ENCODE measurements around the gene OPCML. TPM values are rescaled to one million over a fixed set of nuclear protein-coding genes. Genes with fewer than 3 reads are reported as not detected.

OPCML gene
- total RNA-seq, 2 donors from 2014 or later: not detected

DNA sequence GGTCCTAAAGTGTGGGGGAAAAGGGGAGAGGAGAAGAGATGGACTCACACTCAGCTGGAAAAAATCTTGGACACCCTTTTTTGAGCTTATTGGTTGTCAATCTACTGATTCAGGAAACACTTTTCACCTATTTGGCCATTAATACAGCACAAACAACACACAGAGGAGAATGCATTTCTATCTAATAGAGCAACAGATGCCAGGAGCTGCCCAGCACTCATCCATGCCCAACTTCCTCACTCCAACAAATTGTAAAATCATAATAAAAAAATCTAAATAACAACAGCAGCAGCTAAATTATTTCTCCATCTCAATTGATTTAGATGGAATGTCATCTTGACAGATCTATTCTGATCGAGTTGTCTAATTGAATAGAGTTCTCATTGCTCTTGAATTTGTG, 628.2 kb downstream of the OPCML start:
- Mint-ChIP-seq H3K4me3 (no peak overlapping the region), H3K9me3 (no peaks in the 10 kb centered on the region), H3K27me3 (peaks cover 12% of the 10 kb centered on the region), H3K4me1 (no peaks in the 10 kb centered on the region), H3K27ac (no peak overlapping the region), H3K36me3 (ENCODE audit: low read depth) (no peaks in the 10 kb centered on the region)
- ATAC-seq (replicated peaks): no peak

DNA sequence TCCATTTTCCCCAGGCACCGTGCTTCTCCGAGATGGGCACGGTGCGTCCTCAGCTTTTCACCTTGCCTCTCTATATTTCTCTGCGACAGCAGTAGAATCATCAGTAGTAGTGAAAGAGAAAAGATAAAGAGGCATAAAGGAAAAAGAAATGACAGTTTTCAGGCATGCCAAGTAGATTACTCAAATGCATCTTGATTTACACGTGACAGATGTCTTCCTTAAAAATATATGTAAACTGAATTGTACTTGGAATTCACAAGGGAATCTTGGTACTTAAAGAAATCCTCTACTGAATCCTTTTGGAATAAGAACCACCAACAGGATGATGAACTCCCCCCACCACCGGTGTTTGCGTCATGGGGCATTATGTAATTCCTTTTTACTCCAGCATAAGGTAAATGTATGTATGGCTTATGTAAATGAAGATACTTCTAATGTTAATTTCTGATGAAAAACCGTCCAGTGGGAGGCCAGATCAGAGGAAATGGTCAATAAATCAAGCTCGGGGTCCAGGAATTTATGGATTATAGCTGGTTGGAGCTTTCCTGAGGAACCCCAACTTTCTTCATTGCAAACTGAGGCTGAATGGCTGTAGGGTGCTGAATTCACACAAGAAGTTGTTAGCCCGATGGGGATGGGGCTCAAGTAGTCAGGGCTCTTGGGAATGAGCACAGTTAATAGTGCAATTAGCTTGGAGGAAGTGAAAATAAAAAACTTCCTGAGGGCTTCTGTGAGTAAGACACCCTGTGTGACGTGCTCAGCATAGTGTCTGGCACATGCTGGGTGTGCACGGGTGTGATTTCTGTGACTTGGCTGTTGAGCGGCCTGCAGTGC, 630.4 kb downstream of the OPCML start:
- ATAC-seq (replicated peaks): no peak
- Mint-ChIP-seq H3K27me3 (peaks cover 12% of the 10 kb centered on the region), H3K4me1 (no peaks in the 10 kb centered on the region), H3K36me3 (ENCODE audit: low read depth) (no peaks in the 10 kb centered on the region), H3K9me3 (no peaks in the 10 kb centered on the region), H3K27ac (no peak overlapping the region), H3K4me3 (no peak overlapping the region)

DNA sequence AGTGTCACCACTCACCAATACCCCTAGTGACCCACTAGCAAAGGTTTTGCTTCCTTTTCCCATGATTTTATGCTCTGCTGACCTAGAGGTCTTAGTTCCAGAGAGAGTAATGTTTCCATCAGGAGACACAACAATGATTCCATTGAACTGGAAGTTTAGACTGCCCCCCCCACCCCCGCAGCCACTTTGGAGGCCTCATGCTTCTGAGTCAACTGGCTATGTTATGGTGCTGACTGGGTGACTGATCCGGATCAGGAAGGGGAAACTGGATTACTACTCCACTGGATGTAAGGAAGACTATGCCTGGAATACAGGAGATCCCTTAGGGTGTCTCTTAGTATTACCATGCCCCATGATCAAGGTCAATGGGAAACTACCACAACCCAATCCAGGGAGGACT, 633.6 kb downstream of the OPCML start:
- H3K27ac Mint-ChIP-seq: no peak overlapping the region
- no peak for ATAC-seq (replicated peaks)
- no peak overlapping the region for H3K4me3 Mint-ChIP-seq
- H3K9me3 Mint-ChIP-seq: no peaks in the 10 kb centered on the region
- H3K36me3 Mint-ChIP-seq (ENCODE audit: low read depth): no peaks in the 10 kb centered on the region
- no peaks in the 10 kb centered on the region for H3K4me1 Mint-ChIP-seq
- peaks cover 9% of the 10 kb centered on the region for H3K27me3 Mint-ChIP-seq

DNA sequence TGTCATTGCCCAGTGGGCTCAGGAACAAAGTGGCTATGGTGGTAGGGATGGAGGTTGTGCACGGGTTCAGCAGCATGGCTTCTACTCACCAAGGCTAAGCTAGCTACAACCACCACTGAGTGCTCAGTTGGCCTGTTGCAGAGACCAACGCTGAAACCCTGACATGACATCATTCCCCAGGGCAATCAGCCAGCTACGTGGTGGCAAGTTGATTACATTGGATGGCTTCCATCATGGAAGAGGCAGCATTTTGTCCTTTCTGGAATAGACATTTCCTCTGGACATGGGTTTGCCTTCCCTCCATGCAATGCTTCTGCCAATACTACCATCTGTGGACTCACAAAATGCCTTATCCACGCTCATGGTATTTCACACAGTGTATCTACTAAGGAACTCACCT, 634.3 kb downstream of the OPCML start:
- Mint-ChIP-seq H3K4me3 (no peak overlapping the region), H3K27me3 (peaks cover 8% of the 10 kb centered on the region), H3K9me3 (no peaks in the 10 kb centered on the region), H3K27ac (no peak overlapping the region), H3K36me3 (ENCODE audit: low read depth) (no peaks in the 10 kb centered on the region), H3K4me1 (no peaks in the 10 kb centered on the region)
- ATAC-seq (replicated peaks): no peak

DNA sequence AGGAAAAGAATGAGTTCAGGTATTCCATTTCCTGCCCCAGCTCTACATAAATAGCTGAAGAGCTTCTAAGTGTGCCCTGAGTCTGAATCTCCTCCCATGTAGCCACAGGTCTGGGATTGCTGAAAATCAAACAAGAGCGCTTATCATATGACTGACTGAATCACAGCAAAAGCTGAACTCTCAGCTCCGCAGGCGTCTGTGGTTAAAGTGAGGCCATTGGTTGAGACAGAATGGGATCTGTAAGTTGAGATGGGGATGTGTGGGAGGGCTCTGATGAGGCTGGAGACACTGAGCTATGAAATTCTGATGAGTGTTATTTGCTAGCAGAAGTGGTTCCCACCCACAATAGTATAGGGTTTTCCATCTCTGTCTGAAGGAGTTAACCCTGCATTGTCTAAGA, 637.0 kb downstream of the OPCML start:
- H3K36me3 Mint-ChIP-seq (ENCODE audit: low read depth): no peaks in the 10 kb centered on the region
- H3K4me1 Mint-ChIP-seq: no peaks in the 10 kb centered on the region
- H3K27me3 Mint-ChIP-seq: peaks cover under 1% of the 10 kb centered on the region
- ATAC-seq (replicated peaks): peak; percentile 39
- no peak overlapping the region for H3K4me3 Mint-ChIP-seq
- H3K27ac Mint-ChIP-seq: no peak overlapping the region
- no peaks in the 10 kb centered on the region for H3K9me3 Mint-ChIP-seq

DNA sequence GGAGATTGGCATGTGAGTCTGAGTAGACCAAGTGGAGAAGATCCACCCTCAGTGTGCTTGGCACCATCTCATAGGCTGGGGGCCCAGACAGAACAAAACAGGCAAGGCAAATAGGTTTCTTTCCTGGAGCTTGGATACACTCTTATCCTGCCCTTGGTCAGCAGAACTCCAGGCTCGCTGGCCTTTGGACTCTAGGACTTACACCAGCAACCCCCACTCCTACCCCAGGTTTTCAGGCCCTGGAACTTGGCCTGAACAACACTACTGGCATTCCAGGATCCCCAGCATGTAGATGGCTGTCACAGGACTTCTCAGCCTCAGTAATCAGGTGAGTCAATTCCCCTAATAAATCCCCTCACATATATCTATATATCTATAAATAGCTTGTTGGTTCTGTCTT, 637.7 kb downstream of the OPCML start:
- H3K27ac Mint-ChIP-seq: no peak overlapping the region
- H3K36me3 Mint-ChIP-seq (ENCODE audit: low read depth): no peaks in the 10 kb centered on the region

DNA sequence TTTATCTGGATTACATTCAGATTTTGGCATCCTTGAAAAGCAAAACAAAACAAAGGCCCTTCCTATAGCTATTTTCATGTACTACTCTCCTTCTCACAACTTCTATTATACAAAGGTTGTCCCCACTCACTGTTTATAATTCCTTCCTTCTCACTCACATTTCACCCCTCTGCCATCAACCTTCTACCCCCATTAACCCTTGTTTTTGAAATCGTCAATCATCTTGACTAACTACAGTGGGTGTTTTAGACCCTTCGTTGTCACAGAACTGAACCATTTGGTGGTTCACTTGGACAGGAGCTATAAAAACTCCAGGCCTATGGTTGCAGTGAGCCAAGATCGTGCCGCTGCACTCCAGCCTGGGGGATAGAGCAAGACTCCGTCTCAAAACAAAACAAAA, 639.4 kb downstream of the OPCML start:
- H3K9me3 Mint-ChIP-seq: no peaks in the 10 kb centered on the region
- H3K27ac Mint-ChIP-seq: no peak overlapping the region
- H3K36me3 Mint-ChIP-seq (ENCODE audit: low read depth): no peaks in the 10 kb centered on the region
- ATAC-seq (replicated peaks): no peak
- H3K4me1 Mint-ChIP-seq: no peaks in the 10 kb centered on the region
- peaks cover under 1% of the 10 kb centered on the region for H3K27me3 Mint-ChIP-seq
- H3K4me3 Mint-ChIP-seq: no peak overlapping the region

More for the DNA sequence above, 637.7 kb downstream of the OPCML start:
- Mint-ChIP-seq H3K4me3 (no peak overlapping the region), H3K27me3 (no peaks in the 10 kb centered on the region), H3K9me3 (no peaks in the 10 kb centered on the region), H3K4me1 (no peaks in the 10 kb centered on the region)
- ATAC-seq (replicated peaks): no peak

DNA sequence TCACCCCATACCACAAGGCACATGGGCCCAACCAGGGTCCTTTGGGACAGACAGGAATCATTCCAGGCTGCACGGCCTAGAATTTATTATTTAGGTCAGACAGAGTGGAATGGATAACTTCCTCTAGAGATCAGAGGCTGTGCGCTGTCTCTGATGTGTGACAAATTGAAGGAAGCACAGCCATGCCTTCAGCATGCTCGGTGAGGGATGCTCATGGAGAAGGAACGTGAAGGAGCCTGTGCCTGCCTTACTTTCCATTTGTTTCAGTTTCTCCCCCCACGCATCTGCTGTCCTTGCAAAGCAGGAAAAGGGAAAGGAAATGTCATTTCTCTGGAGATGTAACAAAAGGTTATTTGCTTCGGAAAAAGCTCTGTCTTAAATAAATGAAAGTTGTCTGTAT, 644.1 kb downstream of the OPCML start:
- H3K4me3 Mint-ChIP-seq: no peak overlapping the region
- ATAC-seq (replicated peaks): no peak
- no peaks in the 10 kb centered on the region for H3K9me3 Mint-ChIP-seq
- H3K36me3 Mint-ChIP-seq (ENCODE audit: low read depth): no peaks in the 10 kb centered on the region
- H3K27me3 Mint-ChIP-seq: peaks cover 7% of the 10 kb centered on the region
- H3K27ac Mint-ChIP-seq: no peak overlapping the region
- H3K4me1 Mint-ChIP-seq: no peaks in the 10 kb centered on the region

DNA sequence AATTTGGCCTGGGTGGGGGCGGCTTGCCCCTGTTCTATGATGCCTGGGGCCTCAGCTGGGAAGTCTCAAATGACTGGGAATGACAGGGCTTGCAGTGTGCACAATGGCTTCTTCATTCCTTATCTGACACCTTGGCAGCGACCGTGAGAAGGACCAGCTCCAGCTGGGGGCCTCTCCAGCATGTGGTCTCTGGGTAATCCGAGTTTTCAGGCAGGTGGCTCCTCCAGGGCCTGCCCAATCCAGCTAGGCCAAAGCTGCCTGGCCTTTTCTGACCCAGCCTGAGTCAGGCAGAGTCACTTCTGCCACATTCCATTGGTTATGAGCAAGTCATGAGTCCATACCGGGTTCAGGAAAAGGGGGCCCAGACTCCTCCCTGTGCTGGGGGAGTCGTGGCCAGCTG, 646.0 kb downstream of the OPCML start:
- no peak for ATAC-seq (replicated peaks)
- Mint-ChIP-seq H3K27ac (no peak overlapping the region), H3K4me3 (no peak overlapping the region), H3K9me3 (no peaks in the 10 kb centered on the region), H3K36me3 (ENCODE audit: low read depth) (no peaks in the 10 kb centered on the region), H3K4me1 (no peaks in the 10 kb centered on the region), H3K27me3 (peaks cover 7% of the 10 kb centered on the region)

DNA sequence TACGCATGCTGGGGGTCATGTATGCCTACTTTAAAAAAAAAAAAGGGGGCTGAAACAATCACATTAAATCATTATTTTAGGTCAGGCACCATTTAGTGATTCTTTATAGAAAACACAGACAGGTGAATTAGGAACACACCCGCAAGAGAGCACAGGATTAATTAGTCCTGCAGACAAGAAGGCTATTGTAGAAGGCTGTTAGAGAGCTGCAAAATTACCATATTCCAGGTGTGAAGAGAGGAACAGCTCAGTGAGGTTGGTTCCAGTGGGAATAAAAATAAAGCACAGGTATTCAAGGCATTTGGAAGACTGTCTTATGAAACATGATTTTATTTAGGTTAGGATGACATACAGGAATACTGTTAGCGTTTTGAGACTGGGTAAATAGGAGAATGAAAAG, 649.1 kb downstream of the OPCML start:
- Mint-ChIP-seq H3K36me3 (ENCODE audit: low read depth) (no peaks in the 10 kb centered on the region), H3K27ac (no peak overlapping the region), H3K4me1 (no peaks in the 10 kb centered on the region), H3K4me3 (no peak overlapping the region), H3K27me3 (peaks cover 13% of the 10 kb centered on the region), H3K9me3 (no peaks in the 10 kb centered on the region)
- ATAC-seq (replicated peaks): no peak

DNA sequence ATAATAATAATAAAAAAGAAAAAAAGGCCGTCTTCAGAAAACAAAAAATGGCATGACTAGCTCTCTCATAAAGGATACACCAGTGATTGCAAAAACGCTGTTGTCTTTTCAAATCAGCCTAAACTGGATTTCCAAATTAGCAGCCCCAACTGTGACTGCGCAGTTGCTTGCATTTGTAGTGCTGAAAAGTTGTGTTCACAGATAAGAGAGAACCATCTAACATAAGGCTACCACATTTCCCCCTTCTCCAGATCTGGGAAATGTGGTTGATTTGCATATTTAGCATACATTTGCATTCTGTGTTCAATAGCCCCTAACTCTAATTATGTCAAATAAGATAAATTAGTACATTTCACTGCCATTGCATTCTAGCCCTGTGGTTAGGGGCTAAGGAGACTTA, 650.7 kb downstream of the OPCML start:
- ATAC-seq (replicated peaks): no peak
- no peaks in the 10 kb centered on the region for H3K9me3 Mint-ChIP-seq
- H3K4me1 Mint-ChIP-seq: no peaks in the 10 kb centered on the region
- H3K27ac Mint-ChIP-seq: no peak overlapping the region
- H3K4me3 Mint-ChIP-seq: no peak overlapping the region
- H3K36me3 Mint-ChIP-seq (ENCODE audit: low read depth): no peaks in the 10 kb centered on the region
- H3K27me3 Mint-ChIP-seq: peaks cover 10% of the 10 kb centered on the region

DNA sequence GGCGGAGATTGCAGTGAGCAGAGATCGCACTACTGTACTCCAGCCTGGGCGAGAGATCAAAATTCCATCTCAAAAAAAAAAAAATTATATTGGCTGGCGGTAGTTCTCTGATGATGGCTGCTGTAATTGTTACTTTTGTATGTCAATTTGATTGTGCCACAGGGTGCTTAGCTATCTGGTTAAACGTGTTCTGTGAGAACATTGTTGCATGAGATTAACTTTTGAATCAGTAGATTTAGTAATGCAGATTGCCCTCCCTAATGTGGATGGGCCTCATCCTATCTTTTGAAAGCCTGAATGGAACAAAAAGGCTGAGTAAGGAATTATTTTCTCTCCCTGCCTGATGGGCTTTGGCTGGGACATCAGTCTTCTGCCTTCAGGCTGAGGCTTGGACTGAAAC, 654.2 kb downstream of the OPCML start:
- Mint-ChIP-seq H3K9me3 (no peaks in the 10 kb centered on the region), H3K4me3 (no peak overlapping the region), H3K27me3 (peaks cover 13% of the 10 kb centered on the region), H3K36me3 (ENCODE audit: low read depth) (no peaks in the 10 kb centered on the region), H3K4me1 (no peaks in the 10 kb centered on the region), H3K27ac (no peak overlapping the region)
- ATAC-seq (replicated peaks): no peak

DNA sequence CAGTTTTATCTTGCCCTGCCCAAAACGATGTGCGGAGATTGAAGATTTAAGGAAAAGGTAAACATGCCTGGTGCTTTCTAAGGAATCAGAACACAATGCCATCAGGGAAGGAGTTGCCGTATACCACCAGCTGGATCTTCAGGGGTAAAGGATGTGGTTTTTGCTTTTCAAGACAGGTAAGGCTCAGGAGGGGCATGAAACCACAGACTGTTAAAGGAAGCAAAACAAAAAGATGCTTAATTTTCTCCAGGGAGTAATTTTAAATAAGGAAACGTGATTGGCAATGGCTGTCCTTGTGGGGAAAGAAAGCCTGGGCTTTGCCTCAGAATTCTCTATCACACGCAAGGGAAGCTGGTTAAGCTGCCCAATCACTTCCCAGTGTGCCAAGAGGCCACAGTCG, 655.6 kb downstream of the OPCML start:
- no peaks in the 10 kb centered on the region for H3K36me3 Mint-ChIP-seq (ENCODE audit: low read depth)
- H3K27ac Mint-ChIP-seq: no peak overlapping the region
- peaks cover 13% of the 10 kb centered on the region for H3K27me3 Mint-ChIP-seq
- H3K4me3 Mint-ChIP-seq: no peak overlapping the region
- no peaks in the 10 kb centered on the region for H3K4me1 Mint-ChIP-seq
- ATAC-seq (replicated peaks): no peak
- H3K9me3 Mint-ChIP-seq: no peaks in the 10 kb centered on the region

DNA sequence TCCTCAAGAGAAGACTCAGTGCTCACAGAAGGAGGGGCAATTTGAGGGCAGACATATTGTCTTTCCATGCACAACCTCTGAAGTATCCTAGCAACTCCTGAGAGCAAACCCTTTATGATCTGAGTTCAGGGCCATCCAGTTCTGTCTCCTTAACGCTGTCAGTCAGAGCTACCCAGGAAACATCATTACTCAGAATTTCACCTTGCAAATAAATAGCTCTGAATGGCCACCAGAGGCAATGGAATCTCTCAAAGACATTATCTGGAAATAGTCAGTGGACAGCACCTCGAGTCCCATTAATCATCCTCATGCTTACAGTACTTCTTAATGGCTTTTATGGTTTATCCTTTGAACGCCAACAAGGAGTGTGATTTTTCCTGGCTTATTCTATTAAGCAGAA, 656.1 kb downstream of the OPCML start:
- Mint-ChIP-seq H3K4me3 (no peak overlapping the region), H3K27ac (no peak overlapping the region), H3K4me1 (no peaks in the 10 kb centered on the region), H3K36me3 (ENCODE audit: low read depth) (no peaks in the 10 kb centered on the region), H3K9me3 (no peaks in the 10 kb centered on the region), H3K27me3 (peaks cover 13% of the 10 kb centered on the region)
- ATAC-seq (replicated peaks): no peak

DNA sequence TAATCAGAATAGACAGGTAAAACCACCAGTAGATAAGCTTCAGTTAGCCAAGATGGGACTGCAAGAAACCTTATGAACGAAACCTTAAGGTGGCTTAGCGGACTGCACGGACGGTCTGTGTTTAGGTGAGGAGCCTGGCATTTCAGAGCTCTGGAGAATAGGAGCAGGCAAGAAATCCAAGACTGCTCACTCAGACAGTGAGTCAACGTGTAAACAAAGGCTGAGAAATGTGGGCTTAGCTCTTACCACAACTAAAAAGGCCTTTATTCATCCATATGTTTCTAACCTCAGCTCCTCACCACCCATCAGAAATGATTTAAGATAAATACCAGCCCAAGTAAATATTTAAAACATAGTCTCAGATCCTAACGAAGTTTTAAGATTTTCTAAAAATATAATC, 657.7 kb downstream of the OPCML start:
- ATAC-seq (replicated peaks): no peak
- Mint-ChIP-seq H3K36me3 (ENCODE audit: low read depth) (no peaks in the 10 kb centered on the region), H3K9me3 (no peaks in the 10 kb centered on the region), H3K4me3 (no peak overlapping the region), H3K27ac (no peak overlapping the region), H3K4me1 (no peaks in the 10 kb centered on the region), H3K27me3 (peaks cover 6% of the 10 kb centered on the region)

DNA sequence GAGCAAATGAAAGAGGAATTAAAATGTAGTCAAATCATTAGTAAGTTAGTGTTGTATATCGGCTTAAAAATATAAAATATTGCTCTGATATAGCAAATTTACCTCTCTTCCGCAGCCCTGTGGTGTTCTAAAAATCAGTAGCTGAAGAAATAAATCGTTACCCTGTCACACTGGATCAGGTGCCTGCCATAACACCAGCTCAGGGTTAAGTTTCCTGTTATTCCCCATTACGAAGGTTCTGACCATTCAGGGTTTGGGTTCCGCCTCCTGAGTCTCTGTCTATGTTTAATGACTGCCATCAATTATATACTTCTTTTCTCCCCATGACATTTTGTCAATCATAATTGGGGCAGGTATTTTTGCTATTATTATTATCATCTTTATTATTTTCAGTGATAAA, 658.5 kb downstream of the OPCML start:
- Mint-ChIP-seq H3K27ac (no peak overlapping the region), H3K4me1 (no peaks in the 10 kb centered on the region), H3K36me3 (ENCODE audit: low read depth) (no peaks in the 10 kb centered on the region), H3K9me3 (no peaks in the 10 kb centered on the region), H3K27me3 (peaks cover 7% of the 10 kb centered on the region), H3K4me3 (no peak overlapping the region)
- ATAC-seq (replicated peaks): no peak
